SH-SY5Y (cell line): Measurements from ENCODE around the gene LHX4.

ENCODE experiments used
- GATA2 ChIP-seq: IDR thresholded peaks from 2 replicates; pipeline ENCODE4 v1.6.1; 2011; ENCODE audit warnings: mild to moderate bottlenecking, low read depth, low read length
- GATA3 ChIP-seq: IDR thresholded peaks from 2 replicates; pipeline ENCODE4 v1.6.1; 2011; ENCODE audit warnings: low read depth, mild to moderate bottlenecking, low read length, moderate library complexity

- TF ChIP-seq GATA2 (no peak), GATA3 (no peak)
These were observed 34.5 kb downstream of the LHX4 start for GRCh38 chr1:180264595-180264994.
